SK-N-SH (cell line): ENCODE measurements around the gene SLC27A2. TPM values are rescaled to one million over a fixed set of nuclear protein-coding genes. Genes with fewer than 3 reads are reported as not detected.

Source experiments
- CTCF ChIA-PET: fragments of 300-600, 350-600 bp; formaldehyde crosslinking; extraction: SDS; loops from one replicate; lab custom pipeline; 2021; lab: Yijun Ruan, JAX
- POLR2A ChIA-PET: fragments of 350-600 bp; sonication (Branson Sonifier 250); formaldehyde crosslinking; extraction: SDS; loops from one replicate; lab custom pipeline; 2020; ENCODE audit warnings: antibody characterized with exemption, inconsistent platforms; lab: Yijun Ruan, JAX
- DNase-seq: peaks from one replicate; pipeline ENCODE4 v3.0.0; 2012
- H2AFZ ChIP-seq: fragments of 200-600 bp; sonication (generic); 2 replicates; pipeline ENCODE4 v1.8.1; 2016; ENCODE audit warnings: antibody characterized with exemption, mild to moderate bottlenecking, low read depth
- H3F3A ChIP-seq: fragments of 200-600 bp; sonication (generic); replicated peaks from 2 replicates; pipeline ENCODE3; 2016; ENCODE audit warnings: antibody characterized with exemption, mild to moderate bottlenecking; ENCODE audit not compliant: insufficient read depth
- H3K27ac ChIP-seq, 2 experiments: fragments of 200-500 bp in 1 of 2; fragments of 200-600 bp in 1 of 2; sonication (Bioruptor generic) in 1 of 2; sonication (generic), shearing (Covaris generic) in 1 of 2; 2 replicates each; pipeline versions ENCODE4 v1.5.1 to v1.6.1; 2014 to 2016; ENCODE audit warnings: low read depth in 2 of 2, inconsistent platforms in 1 of 2, low read length in 1 of 2, mild to moderate bottlenecking in 1 of 2, mixed read lengths in 1 of 2
- H3K27me3 ChIP-seq: fragments of 200-600 bp; sonication (generic), shearing (Covaris generic); 2 replicates; pipeline ENCODE4 v1.6.1; 2016; ENCODE audit warnings: mixed run types; ENCODE audit not compliant: insufficient read depth
- H3K36me3 ChIP-seq, 2 experiments: fragments of 200-500 bp in 1 of 2; fragments of 200-600 bp in 1 of 2; sonication (Bioruptor generic) in 1 of 2; sonication (generic) in 1 of 2; replicated peaks in 1 of 2; 2 replicates each; pipeline versions ENCODE3 to v1.5.1; 2014 to 2016; ENCODE audit warnings: low read length in 1 of 2, mild to moderate bottlenecking in 1 of 2; ENCODE audit not compliant: insufficient read depth in 2 of 2, control insufficient read depth in 1 of 2
- H3K4me1 ChIP-seq, 2 experiments: fragments of 200-500 bp in 1 of 2; fragments of 200-600 bp in 1 of 2; sonication (Bioruptor generic) in 1 of 2; sonication (generic), shearing (Covaris generic) in 1 of 2; 2 replicates each; pipeline versions ENCODE4 v1.5.1 to v1.6.1; 2014 to 2016; ENCODE audit warnings: low read depth in 1 of 2, low read length in 1 of 2, mixed run types in 1 of 2; ENCODE audit not compliant: insufficient read depth in 2 of 2, control insufficient read depth in 1 of 2
- H3K4me2 ChIP-seq: fragments of 200-600 bp; sonication (generic), shearing (Covaris generic); 2 replicates; pipeline ENCODE4 v1.6.1; 2017; ENCODE audit warnings: mixed run types
- H3K4me3 ChIP-seq, 2 experiments: fragments of 200-500 bp in 1 of 2; fragments of 200-600 bp in 1 of 2; sonication (Bioruptor generic) in 1 of 2; sonication (generic), shearing (Covaris generic) in 1 of 2; 2 replicates each; pipeline versions ENCODE4 v1.5.1 to v1.8.1; 2014 to 2016; ENCODE audit warnings: low read depth in 2 of 2, inconsistent platforms in 1 of 2, low read length in 1 of 2, mild to moderate bottlenecking in 1 of 2, mixed read lengths in 1 of 2, moderate library complexity in 1 of 2
- H3K79me2 ChIP-seq: fragments of 200-600 bp; sonication (generic); 2 replicates; pipeline ENCODE4 v1.8.1; 2017; ENCODE audit warnings: mild to moderate bottlenecking; ENCODE audit not compliant: insufficient read depth
- H3K9ac ChIP-seq: fragments of 200-600 bp; sonication (generic); 2 replicates; pipeline ENCODE4 v1.6.1; 2017; ENCODE audit warnings: mixed run types
- H3K9me2 ChIP-seq: fragments of 200-600 bp; sonication (generic); 2 replicates; pipeline ENCODE4 v1.6.1; 2017; ENCODE audit warnings: mixed run types
- H3K9me3 ChIP-seq: fragments of 200-600 bp; sonication (generic); 2 replicates; pipeline ENCODE4 v1.6.1; 2017; ENCODE audit warnings: mixed run types, mild to moderate bottlenecking, moderate library complexity
- H4K20me1 ChIP-seq: fragments of 200-600 bp; sonication (generic); 2 replicates; pipeline ENCODE4 v1.6.1; 2017; ENCODE audit warnings: mild to moderate bottlenecking, mixed run types; ENCODE audit not compliant: insufficient read depth
- CHD2 ChIP-seq: fragments of 150-350 bp; IDR thresholded peaks from 2 replicates; pipeline ENCODE4 v1.6.1; 2018; ENCODE audit warnings: low read length; ENCODE audit not compliant: partially characterized antibody
- GABPA ChIP-seq: IDR thresholded peaks from 2 replicates; pipeline ENCODE4 v1.4.0; 2012; ENCODE audit warnings: low read depth, mild to moderate bottlenecking
- GATA2 ChIP-seq: sonication (generic); formaldehyde crosslinking; IDR thresholded peaks from 2 replicates; pipeline ENCODE4 v1.5.0; 2020; ENCODE audit warnings: mild to moderate bottlenecking, missing genetic modification reagents
- IRF3 ChIP-seq: fragments of 150-350 bp; IDR thresholded peaks from 2 replicates; pipeline ENCODE4 v1.6.1; 2016; ENCODE audit warnings: mild to moderate bottlenecking, low read depth, low read length
- JUND ChIP-seq: IDR thresholded peaks from 2 replicates; pipeline ENCODE4 v1.4.0; 2012
- MXI1 ChIP-seq: IDR thresholded peaks from 2 replicates; pipeline ENCODE4 v1.6.1; 2012; ENCODE audit warnings: mild to moderate bottlenecking, low read depth, low read length, improper control_type of control experiment
- NRF1 ChIP-seq: IDR thresholded peaks from 2 replicates; pipeline ENCODE4 v1.6.1; 2012; ENCODE audit warnings: low read depth, mild to moderate bottlenecking, low read length
- PBX3 ChIP-seq: IDR thresholded peaks from 2 replicates; pipeline ENCODE4; 2012
- RFX5 ChIP-seq: IDR thresholded peaks from 2 replicates; pipeline ENCODE4 v1.6.1; 2012; ENCODE audit warnings: mild to moderate bottlenecking, improper control_type of control experiment, low read length
- YY1 ChIP-seq: IDR thresholded peaks from 2 replicates; pipeline ENCODE4 v1.4.0; 2012; ENCODE audit warnings: low read depth, mild to moderate bottlenecking
- ZBTB33 ChIP-seq: IDR thresholded peaks from 2 replicates; pipeline ENCODE4 v1.4.0; 2012; ENCODE audit warnings: low read depth, borderline replicate concordance
- WGBS: methylation state at CpG from one replicate; pipeline ENCODE4 v1.1.6; 2017; ENCODE audit warnings: low lambda C conversion rate; 5-methylcytosine and 5-hydroxymethylcytosine counted together
- polyA plus RNA-seq, 3 experiments: library from polyadenylated mRNA; depleted of rRNA; stranded (reverse); fragments of >200 nt; gene quantifications; 2 replicates each; pipeline ENCODE4 v1.2.3, GENCODE V29; 2012
- TF ChIP-seq, protein P1 (sequence below): IDR thresholded peaks from 2 replicates; pipeline ENCODE4 v1.6.1; 2012; ENCODE audit warnings: mild to moderate bottlenecking, low read depth, low read length, moderate library complexity
- TF ChIP-seq, protein P2 (sequence below): fragments of 150-350 bp; IDR thresholded peaks from 2 replicates; pipeline ENCODE4 v1.6.1; 2017; ENCODE audit warnings: antibody characterized with exemption, low read length, low read depth, borderline replicate concordance

Gene SLC27A2
- polyA plus RNA-seq, 1 of the 3 experiments (the other 2 are of a cell fraction), result 0.49 TPM

GRCh38 chr15:50238255-50238654 lies 56.3 kb downstream of the SLC27A2 start:
- Histone ChIP-seq H3K9me2 (no peaks in the 10 kb centered on the region), H3K27me3 (no peaks in the 10 kb centered on the region)
- CTCF ChIA-PET, result no interaction called here

More at GRCh38 chr15:50238255-50238654, 56.3 kb downstream of the SLC27A2 start:
- POLR2A ChIA-PET, result no interaction called here
- Histone ChIP-seq H3K27ac (no peak overlapping the region), H3K9me3 (no peaks in the 10 kb centered on the region), H3K4me2 (no peak overlapping the region), H3K4me1 (no peaks in the 10 kb centered on the region), H3K36me3 (no peaks in the 10 kb centered on the region), H3F3A (no peaks in the 10 kb centered on the region), H3K9ac (no peak overlapping the region), H2AFZ (no peak overlapping the region), H3K4me3 (no peak overlapping the region), H4K20me1 (no peaks in the 10 kb centered on the region), H3K79me2 (no peaks in the 10 kb centered on the region)
- TF ChIP-seq JUND, result no peak
- TF ChIP-seq IRF3, result no peak
- TF ChIP-seq YY1, result no peak
- TF ChIP-seq NRF1, result no peak
- no peak for TF ChIP-seq GATA2 (CRISPR knock-in tag)
- TF ChIP-seq RFX5, result no peak
- TF ChIP-seq, protein P1, sequence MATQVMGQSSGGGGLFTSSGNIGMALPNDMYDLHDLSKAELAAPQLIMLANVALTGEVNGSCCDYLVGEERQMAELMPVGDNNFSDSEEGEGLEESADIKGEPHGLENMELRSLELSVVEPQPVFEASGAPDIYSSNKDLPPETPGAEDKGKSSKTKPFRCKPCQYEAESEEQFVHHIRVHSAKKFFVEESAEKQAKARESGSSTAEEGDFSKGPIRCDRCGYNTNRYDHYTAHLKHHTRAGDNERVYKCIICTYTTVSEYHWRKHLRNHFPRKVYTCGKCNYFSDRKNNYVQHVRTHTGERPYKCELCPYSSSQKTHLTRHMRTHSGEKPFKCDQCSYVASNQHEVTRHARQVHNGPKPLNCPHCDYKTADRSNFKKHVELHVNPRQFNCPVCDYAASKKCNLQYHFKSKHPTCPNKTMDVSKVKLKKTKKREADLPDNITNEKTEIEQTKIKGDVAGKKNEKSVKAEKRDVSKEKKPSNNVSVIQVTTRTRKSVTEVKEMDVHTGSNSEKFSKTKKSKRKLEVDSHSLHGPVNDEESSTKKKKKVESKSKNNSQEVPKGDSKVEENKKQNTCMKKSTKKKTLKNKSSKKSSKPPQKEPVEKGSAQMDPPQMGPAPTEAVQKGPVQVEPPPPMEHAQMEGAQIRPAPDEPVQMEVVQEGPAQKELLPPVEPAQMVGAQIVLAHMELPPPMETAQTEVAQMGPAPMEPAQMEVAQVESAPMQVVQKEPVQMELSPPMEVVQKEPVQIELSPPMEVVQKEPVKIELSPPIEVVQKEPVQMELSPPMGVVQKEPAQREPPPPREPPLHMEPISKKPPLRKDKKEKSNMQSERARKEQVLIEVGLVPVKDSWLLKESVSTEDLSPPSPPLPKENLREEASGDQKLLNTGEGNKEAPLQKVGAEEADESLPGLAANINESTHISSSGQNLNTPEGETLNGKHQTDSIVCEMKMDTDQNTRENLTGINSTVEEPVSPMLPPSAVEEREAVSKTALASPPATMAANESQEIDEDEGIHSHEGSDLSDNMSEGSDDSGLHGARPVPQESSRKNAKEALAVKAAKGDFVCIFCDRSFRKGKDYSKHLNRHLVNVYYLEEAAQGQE, result no peak
- TF ChIP-seq ZBTB33, result no peak
- no peak for TF ChIP-seq CHD2
- no peak for TF ChIP-seq GABPA
- TF ChIP-seq, protein P2, sequence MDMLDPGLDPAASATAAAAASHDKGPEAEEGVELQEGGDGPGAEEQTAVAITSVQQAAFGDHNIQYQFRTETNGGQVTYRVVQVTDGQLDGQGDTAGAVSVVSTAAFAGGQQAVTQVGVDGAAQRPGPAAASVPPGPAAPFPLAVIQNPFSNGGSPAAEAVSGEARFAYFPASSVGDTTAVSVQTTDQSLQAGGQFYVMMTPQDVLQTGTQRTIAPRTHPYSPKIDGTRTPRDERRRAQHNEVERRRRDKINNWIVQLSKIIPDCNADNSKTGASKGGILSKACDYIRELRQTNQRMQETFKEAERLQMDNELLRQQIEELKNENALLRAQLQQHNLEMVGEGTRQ, result no peak
- TF ChIP-seq MXI1, result no peak
- no peak for TF ChIP-seq PBX3
- DNase-seq, result no peak
- 67% methylated on average over 2 of the region's 2 CpGs for WGBS
